Prostate gland (tissue), 2 donors: ENCODE measurements around the gene ZMYND8. TPM values are rescaled to one million over a fixed set of nuclear protein-coding genes. Genes with fewer than 3 reads are reported as not detected.
"Not testable (repeated sequence)": the region's sequence is repeated elsewhere in the genome, so short reads cannot be mapped to it uniquely, and the experiment has no call there.

Experiments
- DNase-seq: peaks from one replicate; pipeline ENCODE4 v3.0.0-alpha.2; 2019; ENCODE audit warnings: low spot score
- H3K27ac ChIP-seq, 2 donors: fragments of 200-600 bp; sonication (generic); 2 replicates each; pipeline ENCODE4 v1.5.1; 2017 to 2019
- H3K27me3 ChIP-seq: fragments of 200-600 bp; sonication (generic); replicated peaks from 2 replicates; pipeline ENCODE4 v1.5.1; 2019; ENCODE audit not compliant: insufficient read depth
- H3K36me3 ChIP-seq, 2 donors: fragments of 200-600 bp; sonication (generic); 1 replicate in 1 of 2; 2 replicates in 1 of 2; pipeline versions ENCODE4 v1.5.1 to v1.8.1; 2017 to 2019
- H3K4me1 ChIP-seq: fragments of 200-600 bp; sonication (generic); replicated peaks from 2 replicates; pipeline ENCODE4 v1.5.1; 2019
- H3K4me3 ChIP-seq, 2 donors: fragments of 200-600 bp; sonication (generic); 2 replicates each; pipeline ENCODE4 v1.5.1; 2017 to 2019
- H3K9me3 ChIP-seq: fragments of 200-600 bp; sonication (generic); 2 replicates; pipeline ENCODE4 v1.5.1; 2017
- CTCF ChIP-seq, 4 experiments: fragments of 200-600 bp in 2 of 4; fragments of 450-650 bp in 2 of 4; sonication (generic) in 2 of 4; IDR thresholded peaks; 1 replicate in 3 of 4; 2 replicates in 1 of 4; pipeline ENCODE4 v1.5.1; 2016 to 2019; ENCODE audit warnings: antibody characterized with exemption in 4 of 4, mild to moderate bottlenecking in 2 of 4, moderate library complexity in 2 of 4
- POLR2A ChIP-seq: fragments of 450-650 bp; IDR thresholded peaks from one replicate; pipeline ENCODE4 v1.6.1; 2016; ENCODE audit warnings: antibody characterized with exemption, mild to moderate bottlenecking
- POLR2AphosphoS5 ChIP-seq: sonication (generic); formaldehyde crosslinking; IDR thresholded peaks from one replicate; pipeline ENCODE4 v1.6.1; 2017; ENCODE audit warnings: antibody characterized with exemption
- WGBS: methylation state at CpG from one replicate; pipeline ENCODE4 v1.1.5; 2018; 5-methylcytosine and 5-hydroxymethylcytosine counted together
- intact Hi-C: fragments of 100-400 bp; cut with DNase I; formaldehyde crosslinking; loops from one replicate; pipeline ENCODE4 v1.14.2; 2022
- total RNA-seq, 2 donors: library from RNA; depleted of rRNA; stranded (reverse); fragments of >200 nt; gene quantifications; one replicate each; pipeline ENCODE4 v1.1.0, GENCODE V29; 2016

Gene ZMYND8
- total RNA-seq, 2 donors from 2014 or later: 19.9 to 70.9 TPM

DNA sequence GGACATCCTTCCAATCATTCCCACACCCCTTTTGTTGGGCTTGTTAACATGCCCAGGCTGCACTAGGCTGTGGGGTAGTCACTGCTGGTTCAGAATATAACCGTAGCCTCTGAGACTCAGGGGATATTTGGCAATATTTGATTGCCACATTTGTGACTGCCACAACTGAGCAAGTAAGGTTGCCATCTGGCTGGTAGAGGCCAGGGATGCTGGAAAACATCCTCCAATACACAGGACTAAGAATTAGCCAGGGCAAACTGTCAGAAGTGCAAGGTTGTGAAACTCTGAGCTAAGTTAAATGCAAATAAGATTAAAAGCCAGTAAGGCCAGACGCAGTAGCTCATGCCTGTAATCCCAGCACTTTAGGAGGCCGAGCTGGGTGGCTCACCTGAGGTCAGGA is 112.0 kb downstream of the ZMYND8 start:
- intact Hi-C loops: no loop called here
- H3K36me3 ChIP-seq: no peaks in the 10 kb centered on the region
- H3K4me3 ChIP-seq: no peak overlapping the region

GRCh38 chr20:47243532-47244305 is 112.8 kb downstream of the ZMYND8 start:
- WGBS: 82% methylated on average over 3 of the region's 3 CpGs
- TF ChIP-seq POLR2AphosphoS5 (no peak), POLR2A (no peak), CTCF (IDR thresholded peaks at IDR 0.05) (no peak)
- Histone ChIP-seq H3K4me3 (no peak overlapping the region), H3K27me3 (no peaks in the 10 kb centered on the region), H3K9me3 (no peaks in the 10 kb centered on the region), H3K36me3 (peaks cover 0 to under 1% of the 10 kb centered on the region in 2 donors), H3K4me1 (no peaks in the 10 kb centered on the region), H3K27ac (no peak overlapping the region)
- DNase-seq: no peak
- intact Hi-C loops: no loop called here

More for the DNA sequence above, 112.0 kb downstream of the ZMYND8 start:
- H3K9me3 ChIP-seq: no peaks in the 10 kb centered on the region
- no peaks in the 10 kb centered on the region for H3K4me1 ChIP-seq
- DNase-seq: no peak
- 86% methylated on average over 3 of the region's 3 CpGs for WGBS
- TF ChIP-seq POLR2AphosphoS5 (no peak), CTCF (IDR thresholded peaks at IDR 0.05) (no peak)
- H3K27ac ChIP-seq: no peak overlapping the region
- no peaks in the 10 kb centered on the region for H3K27me3 ChIP-seq

DNA sequence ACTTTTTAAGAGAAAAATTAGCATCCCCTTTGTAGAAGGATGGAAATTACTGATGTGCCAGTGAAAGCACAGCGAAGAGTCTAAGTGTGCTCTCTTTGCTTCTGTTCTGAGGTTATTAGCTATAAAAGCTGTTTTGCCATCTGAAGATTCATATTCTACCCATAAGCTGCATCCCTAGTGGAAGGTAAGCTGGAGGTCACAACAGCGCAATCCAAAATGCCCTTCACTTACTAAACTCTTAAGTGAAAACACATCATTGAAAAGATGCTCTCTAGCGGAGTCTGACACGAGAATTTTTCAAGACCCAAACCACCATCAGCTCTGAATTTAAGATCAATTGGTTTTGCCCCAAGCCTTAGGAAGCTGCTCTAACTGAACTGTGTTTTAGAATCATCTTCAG is 113.5 kb downstream of the ZMYND8 start:
- peaks cover 0 to 2% of the 10 kb centered on the region in 2 donors for H3K36me3 ChIP-seq
- intact Hi-C loops: no loop called here
- no peaks in the 10 kb centered on the region for H3K9me3 ChIP-seq

DNA sequence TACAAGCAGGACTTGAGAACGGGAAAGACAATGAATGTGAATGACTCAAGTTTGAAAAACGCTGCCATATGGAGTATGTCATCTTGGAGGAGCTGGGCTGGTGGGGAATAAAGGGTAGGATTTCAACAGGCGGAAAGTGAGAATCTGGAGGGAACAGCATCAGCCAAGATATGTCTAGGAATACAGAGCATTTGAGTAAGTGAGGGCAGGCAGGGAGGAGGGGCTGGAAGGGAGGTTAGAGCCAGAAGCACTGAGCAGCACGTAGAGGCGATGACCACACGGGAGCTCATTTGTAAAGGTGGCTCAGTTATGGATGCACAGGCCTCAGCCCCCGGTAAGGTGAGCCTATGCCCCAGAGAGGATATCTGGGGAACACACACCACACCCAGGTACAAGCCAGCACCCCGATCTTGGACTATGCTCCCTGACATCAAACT is 115.1 kb downstream of the ZMYND8 start:
- Histone ChIP-seq H3K36me3 (peaks cover 0 to 2% of the 10 kb centered on the region in 2 donors), H3K4me1 (no peaks in the 10 kb centered on the region), H3K9me3 (no peaks in the 10 kb centered on the region), H3K27me3 (no peaks in the 10 kb centered on the region), H3K27ac (no peak overlapping the region), H3K4me3 (no peak overlapping the region)
- 58% methylated on average over 8 of the region's 8 CpGs for WGBS
- TF ChIP-seq POLR2A (no peak), POLR2AphosphoS5 (no peak), CTCF (IDR thresholded peaks at IDR 0.05) (no peak)
- intact Hi-C loops: no loop called here
- DNase-seq: no peak

More for the DNA sequence above, 113.5 kb downstream of the ZMYND8 start:
- no peak overlapping the region for H3K4me3 ChIP-seq
- H3K27me3 ChIP-seq: no peaks in the 10 kb centered on the region
- DNase-seq: no peak
- TF ChIP-seq POLR2AphosphoS5 (no peak), CTCF (IDR thresholded peaks at IDR 0.05) (no peak), POLR2A (no peak)
- no peak overlapping the region for H3K27ac ChIP-seq
- H3K4me1 ChIP-seq: no peaks in the 10 kb centered on the region
- WGBS: 93% methylated on average over 4 of the region's 4 CpGs

- WGBS: 93% methylated on average over 20 of the region's 20 CpGs
- intact Hi-C loops, DNase-seq, H3K4me1 ChIP-seq, H3K4me3 ChIP-seq, H3K27ac ChIP-seq, H3K27me3 ChIP-seq, H3K9me3 ChIP-seq, H3K36me3 ChIP-seq: not testable (repeated sequence)
These were observed 116.4 kb downstream of the ZMYND8 start for GRCh38 chr20:47240096-47240495.
